ENCODE data around the gene KCNJ2. TPM values are rescaled to one million over a fixed set of nuclear protein-coding genes. Genes with fewer than 3 reads are reported as not detected.

Gene KCNJ2
- total and polyA plus RNA-seq, 5 donors from 2014 or later = 0.22 TPM; not detected in 4

DNA sequence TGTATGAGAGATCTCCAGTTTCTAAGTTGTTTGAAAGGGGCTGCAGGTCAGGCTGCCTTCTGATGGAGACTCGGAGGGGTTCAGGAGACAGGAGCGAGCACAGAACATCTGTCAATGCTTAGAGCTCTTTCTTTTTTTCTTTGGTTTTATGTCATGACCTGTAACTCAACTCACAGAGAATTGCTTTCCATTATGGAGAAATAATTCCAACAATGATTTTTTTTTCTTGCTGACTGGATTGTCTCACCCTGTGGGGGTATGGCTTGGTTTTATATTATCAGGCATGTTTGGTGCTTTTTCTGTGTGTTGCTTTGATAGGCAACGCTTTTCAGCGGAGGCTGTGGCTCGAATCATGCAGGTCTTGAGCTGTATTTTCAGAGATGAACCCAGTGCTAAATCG, 10.7 kb upstream of the KCNJ2 start:
- Mint-ChIP-seq H3K36me3 (no peaks in the 10 kb centered on the region), H3K27ac (no peak overlapping the region), H3K27me3 (peaks cover 2% of the 10 kb centered on the region), H3K4me1 (no peaks in the 10 kb centered on the region), H3K9me3 (no peaks in the 10 kb centered on the region), H3K4me3 (no peak overlapping the region)
- no peaks in the 10 kb centered on the region for H3K36me3 ChIP-seq (ENCODE audit: control insufficient read depth, insufficient read depth, low read length)
- H3K9me3 ChIP-seq (ENCODE audit: control insufficient read depth in 2 of 2, low read length in 2 of 2) = no peaks in the 10 kb centered on the region
- no peak overlapping the region for H3K27ac ChIP-seq (ENCODE audit: insufficient read depth, low read length, poor library complexity, severe bottlenecking)
- DNase-seq (no peak), ATAC-seq (ENCODE audit: low read depth in 2 of 2) (no peak)
- H3K4me3 ChIP-seq (ENCODE audit: low read depth, low read length) = no peak overlapping the region
- no peaks in the 10 kb centered on the region for H3K4me1 ChIP-seq (ENCODE audit: control insufficient read depth, insufficient read depth, low read length, poor library complexity, severe bottlenecking)
- H3K27me3 ChIP-seq (ENCODE audit: control insufficient read depth, insufficient read depth, low read length) = no peaks in the 10 kb centered on the region

DNA sequence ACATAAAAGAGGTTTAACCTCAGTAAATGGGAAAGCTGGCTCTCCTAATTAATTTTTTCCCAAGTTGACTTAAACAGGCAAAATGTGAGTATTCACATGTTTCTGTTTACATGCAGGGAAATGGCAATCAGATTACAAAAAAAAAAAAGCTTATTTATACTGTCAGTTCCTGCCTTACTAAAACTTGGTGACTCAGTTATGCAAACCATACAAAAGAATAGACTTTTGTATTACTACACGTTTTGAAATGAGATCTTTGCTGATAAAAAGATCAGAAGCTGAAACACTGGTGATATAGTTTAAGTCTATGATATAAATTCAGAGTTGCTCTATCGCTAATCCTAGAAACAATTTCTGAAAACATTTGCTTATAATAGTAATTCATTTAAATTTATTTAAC, 9.4 kb upstream of the KCNJ2 start:
- peaks cover 0 to 5% (median 0%) of the 10 kb centered on the region in 7 donors for H3K9me3 Mint-ChIP-seq
- Histone ChIP-seq H3K27me3 (ENCODE audit: control insufficient read depth, insufficient read depth, low read length) (no peaks in the 10 kb centered on the region), H3K4me3 (ENCODE audit: low read depth, low read length) (no peak overlapping the region), H3K36me3 (ENCODE audit: control insufficient read depth, insufficient read depth, low read length) (no peaks in the 10 kb centered on the region), H3K27ac (ENCODE audit: insufficient read depth, low read length, poor library complexity, severe bottlenecking) (no peak overlapping the region), H3K9me3 (ENCODE audit: control insufficient read depth in 2 of 2, low read length in 2 of 2) (no peaks in the 10 kb centered on the region), H3K4me1 (ENCODE audit: control insufficient read depth, insufficient read depth, low read length, poor library complexity, severe bottlenecking) (no peaks in the 10 kb centered on the region)
- no peak overlapping the region for H3K27ac Mint-ChIP-seq
- DNase-seq (no peak), ATAC-seq (ENCODE audit: low read depth in 2 of 2) (no peak)
- H3K36me3 Mint-ChIP-seq = no peaks in the 10 kb centered on the region
- peaks cover 9% of the 10 kb centered on the region for H3K27me3 Mint-ChIP-seq
- H3K4me3 Mint-ChIP-seq = no peak overlapping the region
- H3K4me1 Mint-ChIP-seq = no peaks in the 10 kb centered on the region

DNA sequence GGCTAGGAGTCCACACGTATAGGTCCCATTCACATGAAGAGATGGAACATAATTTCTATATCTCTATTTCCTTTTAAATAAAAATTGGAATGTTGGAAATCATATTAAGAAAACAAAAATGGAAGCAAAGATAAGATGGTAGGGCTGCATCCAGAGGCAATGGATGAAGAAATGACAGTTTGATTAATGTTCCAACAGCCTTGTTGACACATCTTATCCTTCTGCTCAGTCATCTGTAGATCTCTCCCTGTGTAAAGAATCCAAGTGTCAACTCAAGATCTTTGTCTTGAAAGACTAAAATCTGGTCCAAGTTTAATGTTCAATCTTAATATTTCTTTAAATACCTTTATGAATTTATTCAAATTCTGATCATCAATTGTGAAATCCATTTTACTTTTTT, 7.8 kb upstream of the KCNJ2 start:
- no peaks in the 10 kb centered on the region for H3K36me3 Mint-ChIP-seq
- H3K27me3 Mint-ChIP-seq = peaks cover 9% of the 10 kb centered on the region
- peaks cover 0 to 6% (median 0%) of the 10 kb centered on the region in 7 donors for H3K9me3 Mint-ChIP-seq
- DNase-seq (no peak), ATAC-seq (ENCODE audit: low read depth in 2 of 2) (no peak)
- Histone ChIP-seq H3K9me3 (ENCODE audit: control insufficient read depth in 2 of 2, low read length in 2 of 2) (no peaks in the 10 kb centered on the region), H3K36me3 (ENCODE audit: control insufficient read depth, insufficient read depth, low read length) (no peaks in the 10 kb centered on the region), H3K27ac (ENCODE audit: insufficient read depth, low read length, poor library complexity, severe bottlenecking) (no peak overlapping the region), H3K4me3 (ENCODE audit: low read depth, low read length) (no peak overlapping the region), H3K27me3 (ENCODE audit: control insufficient read depth, insufficient read depth, low read length) (no peaks in the 10 kb centered on the region), H3K4me1 (ENCODE audit: control insufficient read depth, insufficient read depth, low read length, poor library complexity, severe bottlenecking) (no peaks in the 10 kb centered on the region)
- no peaks in the 10 kb centered on the region for H3K4me1 Mint-ChIP-seq
- H3K4me3 Mint-ChIP-seq = no peak overlapping the region
- no peak overlapping the region for H3K27ac Mint-ChIP-seq

DNA sequence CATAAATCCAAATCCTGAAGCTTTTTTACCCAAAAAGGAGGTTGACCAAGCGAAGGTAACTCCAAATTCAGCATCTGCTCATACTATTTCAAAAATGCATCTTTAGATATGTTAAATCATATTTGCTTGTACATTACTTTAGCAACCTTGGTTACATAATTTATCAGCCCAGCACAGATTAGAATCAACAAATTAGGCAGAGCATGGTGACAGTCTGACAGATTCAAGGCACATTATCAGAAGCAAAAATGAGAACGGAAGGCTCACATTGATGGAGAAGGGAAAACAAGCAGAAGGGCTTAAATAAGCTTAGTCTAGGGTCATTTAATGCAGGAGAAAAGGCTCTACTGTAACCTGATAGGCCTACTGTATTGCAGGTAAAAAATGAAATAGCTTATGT, 3.9 kb upstream of the KCNJ2 start:
- no peaks in the 10 kb centered on the region for H3K4me1 ChIP-seq (ENCODE audit: control insufficient read depth, insufficient read depth, low read length, poor library complexity, severe bottlenecking)
- peaks cover 32% of the 10 kb centered on the region for H3K27me3 Mint-ChIP-seq
- H3K4me3 Mint-ChIP-seq = no peak overlapping the region
- no peaks in the 10 kb centered on the region for H3K36me3 ChIP-seq (ENCODE audit: control insufficient read depth, insufficient read depth, low read length)
- no peak overlapping the region for H3K27ac Mint-ChIP-seq
- no peak overlapping the region for H3K27ac ChIP-seq (ENCODE audit: insufficient read depth, low read length, poor library complexity, severe bottlenecking)
- no peak for DNase-seq
- no peak for ATAC-seq (ENCODE audit: low read depth in 2 of 2)
- peaks cover 0 to 7% (median 0%) of the 10 kb centered on the region in 7 donors for H3K9me3 Mint-ChIP-seq
- H3K27me3 ChIP-seq (ENCODE audit: control insufficient read depth, insufficient read depth, low read length) = peaks cover 14% of the 10 kb centered on the region
- no peaks in the 10 kb centered on the region for H3K9me3 ChIP-seq (ENCODE audit: control insufficient read depth in 2 of 2, low read length in 2 of 2)
- H3K4me1 Mint-ChIP-seq = peaks cover 0 to 15% (median 10%) of the 10 kb centered on the region in 4 donors
- H3K36me3 Mint-ChIP-seq = no peaks in the 10 kb centered on the region
- no peak overlapping the region for H3K4me3 ChIP-seq (ENCODE audit: low read depth, low read length)

DNA sequence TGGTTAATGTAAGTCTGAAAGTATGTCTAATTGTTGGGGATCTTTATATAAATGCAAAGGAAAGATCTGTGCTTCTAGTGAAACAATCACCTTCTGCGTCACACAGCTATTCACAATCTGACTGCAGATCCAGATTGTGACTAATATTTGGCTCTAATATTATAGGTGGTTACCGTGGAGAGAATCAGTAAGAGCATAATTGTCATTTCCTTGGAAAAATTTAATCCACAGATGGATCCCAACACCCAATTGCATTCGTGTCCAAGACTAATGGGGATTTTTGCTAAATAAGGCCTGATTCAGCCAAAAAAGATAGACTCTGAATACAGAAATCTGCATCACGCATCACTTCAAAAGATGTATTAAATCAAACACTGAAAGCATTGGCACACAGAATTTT, 2.7 kb upstream of the KCNJ2 start:
- Mint-ChIP-seq H3K27ac (no peak overlapping the region), H3K4me1 (peaks cover 0 to 15% (median 10%) of the 10 kb centered on the region in 4 donors), H3K9me3 (peaks cover 0 to 7% (median 0%) of the 10 kb centered on the region in 7 donors), H3K36me3 (no peaks in the 10 kb centered on the region), H3K4me3 (no peak overlapping the region), H3K27me3 (peaks cover 45% of the 10 kb centered on the region)
- no peaks in the 10 kb centered on the region for H3K4me1 ChIP-seq (ENCODE audit: control insufficient read depth, insufficient read depth, low read length, poor library complexity, severe bottlenecking)
- H3K27ac ChIP-seq (ENCODE audit: insufficient read depth, low read length, poor library complexity, severe bottlenecking) = no peak overlapping the region
- no peaks in the 10 kb centered on the region for H3K36me3 ChIP-seq (ENCODE audit: control insufficient read depth, insufficient read depth, low read length)
- ATAC-seq (ENCODE audit: low read depth in 2 of 2) (no peak), DNase-seq (no peak)
- no peaks in the 10 kb centered on the region for H3K9me3 ChIP-seq (ENCODE audit: control insufficient read depth in 2 of 2, low read length in 2 of 2)
- H3K4me3 ChIP-seq (ENCODE audit: low read depth, low read length) = no peak overlapping the region
- peaks cover 21% of the 10 kb centered on the region for H3K27me3 ChIP-seq (ENCODE audit: control insufficient read depth, insufficient read depth, low read length)

DNA sequence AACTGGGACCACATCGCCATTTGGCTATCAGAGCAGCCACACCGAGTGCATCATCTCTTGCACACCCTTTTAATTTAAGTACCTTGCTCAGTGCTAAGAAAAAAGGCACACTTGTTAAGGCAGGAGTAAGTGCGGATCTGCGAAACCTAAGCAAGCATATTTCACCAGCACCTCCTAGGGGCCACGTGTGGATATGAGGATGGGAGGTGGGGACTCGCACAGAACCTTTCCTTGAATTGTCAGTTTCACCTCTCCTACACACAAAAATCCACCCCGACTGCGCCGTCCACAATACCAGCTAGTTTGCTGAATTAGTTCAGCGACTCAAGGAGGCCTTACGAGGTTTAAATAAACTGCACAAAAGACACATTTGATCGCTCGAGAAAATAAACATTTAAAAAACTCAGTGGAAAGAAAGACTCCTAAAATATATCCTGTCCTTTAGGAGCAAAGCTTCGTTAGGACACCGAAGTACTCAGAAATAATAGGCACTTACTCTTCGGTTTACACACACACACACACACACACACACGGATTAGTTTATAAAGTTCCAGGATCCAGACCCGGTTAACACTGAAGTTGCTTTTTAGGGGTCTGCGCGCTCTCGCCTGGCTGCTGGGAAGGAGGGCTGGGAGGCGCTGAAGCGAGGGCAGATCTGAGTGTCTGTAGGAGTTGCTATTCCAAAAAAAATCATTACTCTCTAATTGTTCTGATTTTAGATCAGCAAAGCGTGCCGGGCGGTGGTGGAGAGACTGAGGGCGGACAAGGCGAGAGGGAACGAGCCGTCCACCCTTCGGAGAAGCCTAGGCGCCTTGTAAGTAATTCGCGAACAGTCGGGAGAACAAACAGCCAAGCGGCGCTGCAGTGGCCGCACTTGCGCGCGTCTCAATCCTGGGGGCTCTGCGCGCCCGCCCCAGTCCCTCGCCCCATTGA, 1.0 kb upstream of the KCNJ2 start:
- H3K27me3 ChIP-seq (ENCODE audit: control insufficient read depth, insufficient read depth, low read length) = peaks cover 25% of the 10 kb centered on the region
- H3K27ac ChIP-seq (ENCODE audit: insufficient read depth, low read length, poor library complexity, severe bottlenecking) = no peak overlapping the region
- Mint-ChIP-seq H3K27ac (no peak overlapping the region), H3K9me3 (peaks cover 0 to 7% (median 0%) of the 10 kb centered on the region in 7 donors), H3K4me1 (peaks cover 0 to 15% (median 10%) of the 10 kb centered on the region in 4 donors), H3K4me3 (peak overlapping the region in 2 of 4 donors; percentile 40 to 59), H3K27me3 (peaks cover 57% of the 10 kb centered on the region), H3K36me3 (no peaks in the 10 kb centered on the region)
- no peaks in the 10 kb centered on the region for H3K36me3 ChIP-seq (ENCODE audit: control insufficient read depth, insufficient read depth, low read length)
- H3K4me1 ChIP-seq (ENCODE audit: control insufficient read depth, insufficient read depth, low read length, poor library complexity, severe bottlenecking) = no peaks in the 10 kb centered on the region
- H3K9me3 ChIP-seq (ENCODE audit: control insufficient read depth in 2 of 2, low read length in 2 of 2) = no peaks in the 10 kb centered on the region
- no peak for ATAC-seq (ENCODE audit: low read depth in 2 of 2)
- peak in 1 of 3 donors; percentile 30 for DNase-seq
- no peak overlapping the region for H3K4me3 ChIP-seq (ENCODE audit: low read depth, low read length)

DNA sequence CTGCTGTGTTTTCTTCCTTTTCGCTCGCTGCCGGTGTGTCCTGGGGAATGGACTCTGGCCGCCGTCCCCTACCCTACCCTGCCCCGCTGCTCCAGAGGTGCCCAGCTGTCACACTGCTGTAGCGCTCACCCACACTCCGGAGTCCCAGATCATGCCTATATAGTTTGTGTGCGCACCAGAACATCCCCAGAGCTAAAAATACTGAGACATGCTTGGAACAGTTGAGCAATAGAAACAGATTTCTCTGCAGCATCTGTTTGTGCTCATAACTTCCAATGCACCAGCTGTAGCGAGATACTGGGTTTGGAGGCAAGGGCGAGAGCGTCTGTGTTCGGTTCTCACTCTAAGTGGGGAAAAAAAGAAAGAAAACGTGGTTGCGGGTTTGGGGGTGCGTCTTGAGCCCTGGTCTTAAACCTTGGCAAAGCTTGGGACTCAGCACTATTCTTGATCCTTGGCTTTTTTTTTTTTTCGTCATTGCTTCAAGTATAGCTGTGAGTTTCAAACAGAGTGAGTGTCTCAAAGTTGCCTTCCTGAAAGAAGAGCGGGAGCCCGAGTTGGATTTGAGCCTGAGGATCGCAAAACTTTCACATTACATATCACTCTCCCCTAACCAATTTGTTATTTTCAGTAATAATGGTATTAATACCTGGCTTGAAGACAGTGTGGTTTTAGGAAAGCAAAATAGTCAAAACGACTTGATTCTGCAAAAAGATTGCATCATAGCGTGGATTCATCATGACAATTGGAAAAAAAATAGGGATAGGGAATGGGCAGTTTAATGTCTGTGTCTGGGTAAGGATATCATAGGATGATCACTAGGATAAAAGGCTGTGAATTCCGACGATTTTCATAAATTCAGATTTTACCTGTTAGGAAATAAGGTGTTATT, 621 bp downstream of the KCNJ2 start:
- ATAC-seq (ENCODE audit: low read depth in 2 of 2) = no peak
- H3K27ac ChIP-seq (ENCODE audit: insufficient read depth, low read length, poor library complexity, severe bottlenecking) = no peak overlapping the region

More for the DNA sequence above, 621 bp downstream of the KCNJ2 start:
- peak overlapping the region in 3 of 4 donors; percentile 46 to 76 (median 68) for H3K4me3 Mint-ChIP-seq
- Histone ChIP-seq H3K9me3 (ENCODE audit: control insufficient read depth in 2 of 2, low read length in 2 of 2) (no peaks in the 10 kb centered on the region), H3K36me3 (ENCODE audit: control insufficient read depth, insufficient read depth, low read length) (no peaks in the 10 kb centered on the region), H3K4me1 (ENCODE audit: control insufficient read depth, insufficient read depth, low read length, poor library complexity, severe bottlenecking) (no peaks in the 10 kb centered on the region), H3K4me3 (ENCODE audit: low read depth, low read length) (no peak overlapping the region), H3K27me3 (ENCODE audit: control insufficient read depth, insufficient read depth, low read length) (peaks cover 25% of the 10 kb centered on the region)
- peaks cover 0 to 3% (median 0%) of the 10 kb centered on the region in 7 donors for H3K9me3 Mint-ChIP-seq
- no peak overlapping the region for H3K27ac Mint-ChIP-seq
- DNase-seq = peak in 1 of 3 donors; percentile 0
- peaks cover 0 to 15% (median 10%) of the 10 kb centered on the region in 4 donors for H3K4me1 Mint-ChIP-seq
- peaks cover 48% of the 10 kb centered on the region for H3K27me3 Mint-ChIP-seq
- H3K36me3 Mint-ChIP-seq = no peaks in the 10 kb centered on the region

All from CD4-positive, CD25-positive, alpha-beta regulatory T cell (primary cell).